Measurements from ENCODE around the gene PKHD1. TPM values are rescaled to one million over a fixed set of nuclear protein-coding genes. Genes with fewer than 3 reads are reported as not detected.

Gene PKHD1
- total RNA-seq, 1 experiment from 2014 or later = 0.40 TPM

GRCh38 chr6:51996296-51996947 lies 91.0 kb downstream of the PKHD1 start:
- TF ChIP-seq EZH2phosphoT487 (IDR thresholded peaks at IDR 0.05; ENCODE audit: borderline replicate concordance, low read length) = no peak
- no peak for TF ChIP-seq CTCF (conservative IDR thresholded peaks at IDR 0.05; ENCODE audit: low read depth, low read length)
- TF ChIP-seq EZH2 (IDR thresholded peaks at IDR 0.05; ENCODE audit: low read length, unreplicated experiment) = no peak
- Histone ChIP-seq H3K4me3 (ENCODE audit: low read length) (no peak overlapping the region), H3K4me2 (ENCODE audit: low read length) (no peak overlapping the region), H3K27ac (ENCODE audit: low read length) (no peak overlapping the region), H3K36me3 (ENCODE audit: low read depth, low read length) (no peaks in the 10 kb centered on the region), H3K9me3 (ENCODE audit: low read length) (no peaks in the 10 kb centered on the region), H3K27me3 (ENCODE audit: low read length) (no peaks in the 10 kb centered on the region), H3K9ac (ENCODE audit: low read length) (no peak overlapping the region), H3F3A (ENCODE audit: low read length, unreplicated experiment) (no peaks in the 10 kb centered on the region), H2AFZ (ENCODE audit: low read length) (no peak overlapping the region), H3K4me1 (ENCODE audit: insufficient read depth, low read length) (peaks cover 13% of the 10 kb centered on the region), H3K9me2 (replicated peaks; ENCODE audit: low read length) (no peaks in the 10 kb centered on the region), H3K79me2 (ENCODE audit: low read length) (no peaks in the 10 kb centered on the region), H4K20me1 (ENCODE audit: low read length) (no peaks in the 10 kb centered on the region)
- intact Hi-C loops (cut with micrococcal nuclease) = no loop called here
- POLR2A ChIA-PET (ENCODE audit: unreplicated experiment) = no interaction called here
- DNase-seq (no peak), ATAC-seq (no peak)
- CTCF ChIA-PET = no interaction called here
- no TSS peak for BruUV-seq (replicated peaks)

- Histone ChIP-seq H3K4me3 (ENCODE audit: low read length) (no peak overlapping the region), H3K27ac (ENCODE audit: low read length) (no peak overlapping the region), H3K9ac (ENCODE audit: low read length) (no peak overlapping the region), H3K36me3 (ENCODE audit: low read depth, low read length) (no peaks in the 10 kb centered on the region), H2AFZ (ENCODE audit: low read length) (no peak overlapping the region), H3K9me2 (replicated peaks; ENCODE audit: low read length) (no peaks in the 10 kb centered on the region), H3K9me3 (ENCODE audit: low read length) (no peaks in the 10 kb centered on the region), H3K4me2 (ENCODE audit: low read length) (no peak overlapping the region), H3K79me2 (ENCODE audit: low read length) (no peaks in the 10 kb centered on the region), H3K27me3 (ENCODE audit: low read length) (no peaks in the 10 kb centered on the region), H3K4me1 (ENCODE audit: insufficient read depth, low read length) (peaks cover 7% of the 10 kb centered on the region), H3F3A (ENCODE audit: low read length, unreplicated experiment) (no peaks in the 10 kb centered on the region), H4K20me1 (ENCODE audit: low read length) (no peaks in the 10 kb centered on the region)
- ATAC-seq = no peak
- no peak for TF ChIP-seq EZH2phosphoT487 (IDR thresholded peaks at IDR 0.05; ENCODE audit: borderline replicate concordance, low read length)
- TF ChIP-seq CTCF (conservative IDR thresholded peaks at IDR 0.05; ENCODE audit: low read depth, low read length) = no peak
- no peak for TF ChIP-seq EZH2 (IDR thresholded peaks at IDR 0.05; ENCODE audit: low read length, unreplicated experiment)
- DNase-seq = no peak
- POLR2A ChIA-PET (ENCODE audit: unreplicated experiment) = no interaction called here
- intact Hi-C loops (cut with micrococcal nuclease) = no loop called here
- CTCF ChIA-PET = no interaction called here
- no TSS peak for BruUV-seq (replicated peaks)
Observed at GRCh38 chr6:51995214-51995755, 92.1 kb downstream of the PKHD1 start.

DNA sequence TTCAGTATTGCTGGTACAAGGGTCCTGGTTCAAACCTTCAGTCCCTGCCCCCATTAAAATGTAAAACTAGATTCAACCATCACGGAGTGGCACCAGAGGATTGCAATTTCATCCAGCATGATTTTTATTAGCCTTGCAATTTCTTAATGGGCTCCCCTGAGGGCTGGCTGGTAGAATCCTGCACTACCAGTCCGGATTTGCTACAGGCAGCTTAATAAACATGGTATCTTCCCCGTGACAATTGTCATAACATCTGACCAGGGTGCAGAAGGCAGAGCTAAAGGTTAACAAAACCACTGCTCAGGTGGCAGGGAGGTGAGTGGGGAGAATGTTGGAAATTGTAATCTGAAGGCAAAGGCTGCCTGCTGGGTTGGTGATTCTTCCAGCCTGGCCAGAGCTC lies 94.5 kb downstream of the PKHD1 start:
- CTCF ChIA-PET = no interaction called here
- no peak overlapping the region for H3K9ac ChIP-seq (ENCODE audit: low read length)
- no peaks in the 10 kb centered on the region for H3K4me1 ChIP-seq (ENCODE audit: insufficient read depth, low read length)
- no peaks in the 10 kb centered on the region for H4K20me1 ChIP-seq (ENCODE audit: low read length)
- H3K27me3 ChIP-seq (ENCODE audit: low read length) = peaks cover 1% of the 10 kb centered on the region; the same call in 1 of the 2 replicates
- no peaks in the 10 kb centered on the region for H3F3A ChIP-seq (ENCODE audit: low read length, unreplicated experiment)
- TF ChIP-seq CTCF (conservative IDR thresholded peaks at IDR 0.05; ENCODE audit: low read depth, low read length) = no peak
- TF ChIP-seq EZH2phosphoT487 (IDR thresholded peaks at IDR 0.05; ENCODE audit: borderline replicate concordance, low read length) = no peak
- TF ChIP-seq EZH2 (IDR thresholded peaks at IDR 0.05; ENCODE audit: low read length, unreplicated experiment) = no peak
- POLR2A ChIA-PET (ENCODE audit: unreplicated experiment) = interaction anchor here (0.6 kb wide), 1 partner anchor 13 kb away, joined by 4 read pairs; no protein-coding TSS in a partner anchor
- no peak for DNase-seq
- no peaks in the 10 kb centered on the region for H3K9me2 ChIP-seq (replicated peaks; ENCODE audit: low read length)
- no peaks in the 10 kb centered on the region for H3K79me2 ChIP-seq (ENCODE audit: low read length)
- no peaks in the 10 kb centered on the region for H3K9me3 ChIP-seq (ENCODE audit: low read length)
- H2AFZ ChIP-seq (ENCODE audit: low read length) = 0 out of 2 replicates have a peak overlapping the region, but pooled peaks have one; percentile 9
- no peak overlapping the region for H3K4me2 ChIP-seq (ENCODE audit: low read length)
- no peak for ATAC-seq
- H3K27ac ChIP-seq (ENCODE audit: low read length) = no peak overlapping the region
- intact Hi-C loops (cut with micrococcal nuclease) = no loop called here
- no TSS peak for BruUV-seq (replicated peaks)
- no peak overlapping the region for H3K4me3 ChIP-seq (ENCODE audit: low read length)
- no peaks in the 10 kb centered on the region for H3K36me3 ChIP-seq (ENCODE audit: low read depth, low read length)
